ENCODE results near the gene GPHN.
"Not testable (repeated sequence)": the region's sequence is repeated elsewhere in the genome, so short reads cannot be mapped to it uniquely, and the experiment has no call there.

Gene GPHN

DNA sequence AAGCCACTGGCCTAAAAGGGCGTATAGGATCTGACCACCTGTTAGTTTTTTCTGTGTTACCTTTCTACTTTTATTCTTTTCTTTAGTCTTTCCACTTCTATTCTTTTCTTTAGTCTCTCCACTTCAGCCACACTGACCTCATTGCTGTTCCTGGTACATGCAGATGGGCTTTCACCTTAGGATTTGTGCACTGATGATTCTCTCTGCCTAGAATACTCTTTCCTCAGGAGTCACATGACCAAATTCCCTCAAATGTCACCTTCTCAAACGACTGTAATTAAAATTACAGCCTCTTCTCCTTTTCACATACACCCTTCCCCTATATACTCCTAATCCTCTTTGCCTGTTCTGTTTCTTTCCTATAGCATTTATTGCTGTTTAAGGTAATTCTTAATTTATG lies 36.0 kb downstream of the GPHN start:
- Histone ChIP-seq H2AFZ (no peak overlapping the region), H3K27ac (no peak overlapping the region), H3K9ac (no peak overlapping the region), H3K79me2 (peaks cover 5% of the 10 kb centered on the region), H3K4me1 (no peaks in the 10 kb centered on the region), H3K4me3 (ENCODE audit: low read depth, low read length) (no peak overlapping the region), H3K4me2 (ENCODE audit: low read length) (no peak overlapping the region), H3K36me3 (ENCODE audit: control insufficient read depth, insufficient read depth, low read length) (no peaks in the 10 kb centered on the region), H3K9me3 (ENCODE audit: control insufficient read depth, low read length) (no peaks in the 10 kb centered on the region), H3K27me3 (ENCODE audit: control insufficient read depth, insufficient read depth, low read length) (no peaks in the 10 kb centered on the region)
- TF ChIP-seq, protein P1, sequence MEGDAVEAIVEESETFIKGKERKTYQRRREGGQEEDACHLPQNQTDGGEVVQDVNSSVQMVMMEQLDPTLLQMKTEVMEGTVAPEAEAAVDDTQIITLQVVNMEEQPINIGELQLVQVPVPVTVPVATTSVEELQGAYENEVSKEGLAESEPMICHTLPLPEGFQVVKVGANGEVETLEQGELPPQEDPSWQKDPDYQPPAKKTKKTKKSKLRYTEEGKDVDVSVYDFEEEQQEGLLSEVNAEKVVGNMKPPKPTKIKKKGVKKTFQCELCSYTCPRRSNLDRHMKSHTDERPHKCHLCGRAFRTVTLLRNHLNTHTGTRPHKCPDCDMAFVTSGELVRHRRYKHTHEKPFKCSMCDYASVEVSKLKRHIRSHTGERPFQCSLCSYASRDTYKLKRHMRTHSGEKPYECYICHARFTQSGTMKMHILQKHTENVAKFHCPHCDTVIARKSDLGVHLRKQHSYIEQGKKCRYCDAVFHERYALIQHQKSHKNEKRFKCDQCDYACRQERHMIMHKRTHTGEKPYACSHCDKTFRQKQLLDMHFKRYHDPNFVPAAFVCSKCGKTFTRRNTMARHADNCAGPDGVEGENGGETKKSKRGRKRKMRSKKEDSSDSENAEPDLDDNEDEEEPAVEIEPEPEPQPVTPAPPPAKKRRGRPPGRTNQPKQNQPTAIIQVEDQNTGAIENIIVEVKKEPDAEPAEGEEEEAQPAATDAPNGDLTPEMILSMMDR (IDR thresholded peaks at IDR 0.05), result no peak

DNA sequence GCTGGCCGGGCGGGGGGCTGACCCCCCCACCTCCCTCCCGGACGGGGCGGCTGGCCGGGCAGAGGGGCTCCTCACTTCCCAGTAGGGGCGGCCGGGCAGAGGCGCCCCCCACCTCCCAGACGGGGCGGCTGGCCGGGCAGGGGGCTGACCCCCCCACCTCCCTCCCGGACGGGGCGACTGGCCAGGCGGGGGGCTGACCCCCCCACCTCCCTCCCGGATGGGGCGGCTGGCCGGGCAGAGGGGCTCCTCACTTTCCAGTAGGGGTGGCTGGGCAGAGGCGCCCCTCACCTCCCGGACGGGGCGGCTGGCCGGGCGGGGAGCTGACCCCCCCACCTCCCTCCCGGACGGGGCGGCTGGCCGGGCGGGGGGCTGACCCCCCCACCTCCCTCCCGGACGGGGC lies 37.2 kb downstream of the GPHN start:
- not testable (repeated sequence) for H2AFZ ChIP-seq; H3K79me2 ChIP-seq; H3K36me3 ChIP-seq (ENCODE audit: control insufficient read depth, insufficient read depth, low read length); H3K9me3 ChIP-seq (ENCODE audit: control insufficient read depth, low read length); H3K4me1 ChIP-seq; H3K4me2 ChIP-seq (ENCODE audit: low read length); H3K27me3 ChIP-seq (ENCODE audit: control insufficient read depth, insufficient read depth, low read length); H3K9ac ChIP-seq; H3K27ac ChIP-seq; H3K4me3 ChIP-seq (ENCODE audit: low read depth, low read length)

DNA sequence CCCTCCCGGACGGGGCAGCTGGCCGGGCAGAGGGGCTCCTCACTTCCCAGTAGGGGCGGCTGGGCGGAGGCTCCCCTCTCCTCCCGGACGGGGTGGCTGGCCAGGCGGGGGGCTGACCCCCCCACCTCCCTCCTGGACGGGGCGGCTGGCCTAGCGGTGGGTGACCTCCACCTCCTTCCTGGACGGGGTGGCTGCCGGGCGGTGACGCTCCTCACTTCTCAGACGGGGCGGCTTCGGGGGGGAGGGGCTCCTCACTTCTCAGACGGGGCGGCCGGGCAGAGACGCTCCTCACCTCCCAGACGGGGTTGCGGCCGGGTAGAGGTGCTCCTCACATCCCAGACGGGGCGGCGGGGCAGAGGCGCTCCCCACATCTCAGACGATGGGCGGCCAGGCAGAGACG lies 37.8 kb downstream of the GPHN start:
- H3K9me3 ChIP-seq (ENCODE audit: control insufficient read depth, low read length); H3K79me2 ChIP-seq: not testable (repeated sequence)

DNA sequence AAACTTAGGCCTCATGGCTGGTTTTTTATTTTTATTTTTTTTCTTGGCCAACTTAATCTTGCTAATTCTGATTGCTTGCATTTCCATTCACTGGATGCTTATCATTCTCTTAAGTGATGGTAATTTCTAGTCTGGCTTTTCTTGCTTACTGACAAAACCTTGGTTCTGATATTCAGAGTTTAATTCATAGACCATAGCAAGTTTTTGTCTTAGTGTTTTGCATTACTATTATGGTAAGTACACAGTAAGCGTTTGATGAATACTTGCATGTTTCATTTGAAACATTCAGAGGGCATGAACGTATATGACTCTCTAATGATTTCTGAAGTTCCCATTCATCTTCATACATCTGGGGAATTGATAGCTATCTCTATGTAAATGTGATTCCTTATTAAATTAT lies 55.8 kb downstream of the GPHN start:
- Histone ChIP-seq H3K4me2 (ENCODE audit: low read length) (no peak overlapping the region), H3K36me3 (ENCODE audit: control insufficient read depth, insufficient read depth, low read length) (no peaks in the 10 kb centered on the region), H3K9me3 (ENCODE audit: control insufficient read depth, low read length) (no peaks in the 10 kb centered on the region), H3K4me1 (no peaks in the 10 kb centered on the region), H3K27me3 (ENCODE audit: control insufficient read depth, insufficient read depth, low read length) (no peaks in the 10 kb centered on the region), H3K27ac (no peak overlapping the region), H2AFZ (no peak overlapping the region), H3K9ac (no peak overlapping the region), H3K79me2 (peaks cover 2% of the 10 kb centered on the region), H3K4me3 (ENCODE audit: low read depth, low read length) (no peak overlapping the region)
- TF ChIP-seq, protein P1 (IDR thresholded peaks at IDR 0.05), result no peak

More for the DNA sequence above, 37.8 kb downstream of the GPHN start:
- H3K4me1 ChIP-seq; H2AFZ ChIP-seq; H3K4me3 ChIP-seq (ENCODE audit: low read depth, low read length); H3K36me3 ChIP-seq (ENCODE audit: control insufficient read depth, insufficient read depth, low read length); H3K27me3 ChIP-seq (ENCODE audit: control insufficient read depth, insufficient read depth, low read length); H3K4me2 ChIP-seq (ENCODE audit: low read length); H3K9ac ChIP-seq; H3K27ac ChIP-seq: not testable (repeated sequence)

DNA sequence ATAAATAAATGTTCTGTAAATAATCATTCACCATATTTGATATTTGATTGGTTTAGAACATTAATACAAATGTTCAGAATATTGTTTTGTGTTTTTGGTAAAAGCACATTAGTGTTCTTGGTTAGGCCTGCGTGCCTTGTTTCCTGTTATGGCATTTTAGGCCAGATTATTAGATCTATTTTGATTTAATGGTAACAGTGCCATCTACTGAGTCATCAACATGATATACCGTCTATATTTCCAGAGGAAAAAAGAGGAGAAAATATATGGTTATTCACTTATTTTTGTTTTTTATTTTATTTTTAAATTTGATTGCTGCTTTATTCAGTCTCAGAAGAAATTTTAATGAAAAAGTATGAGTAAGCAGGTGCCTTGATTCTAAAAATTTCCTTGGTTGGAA lies 60.3 kb downstream of the GPHN start:
- Histone ChIP-seq H3K79me2 (peaks cover 9% of the 10 kb centered on the region), H3K9ac (no peak overlapping the region), H3K36me3 (ENCODE audit: control insufficient read depth, insufficient read depth, low read length) (no peaks in the 10 kb centered on the region), H3K4me2 (ENCODE audit: low read length) (no peak overlapping the region), H2AFZ (no peak overlapping the region), H3K9me3 (ENCODE audit: control insufficient read depth, low read length) (no peaks in the 10 kb centered on the region), H3K4me1 (no peaks in the 10 kb centered on the region), H3K4me3 (ENCODE audit: low read depth, low read length) (no peak overlapping the region), H3K27ac (no peak overlapping the region), H3K27me3 (ENCODE audit: control insufficient read depth, insufficient read depth, low read length) (no peaks in the 10 kb centered on the region)
- TF ChIP-seq, protein P1 (IDR thresholded peaks at IDR 0.05), result no peak

DNA sequence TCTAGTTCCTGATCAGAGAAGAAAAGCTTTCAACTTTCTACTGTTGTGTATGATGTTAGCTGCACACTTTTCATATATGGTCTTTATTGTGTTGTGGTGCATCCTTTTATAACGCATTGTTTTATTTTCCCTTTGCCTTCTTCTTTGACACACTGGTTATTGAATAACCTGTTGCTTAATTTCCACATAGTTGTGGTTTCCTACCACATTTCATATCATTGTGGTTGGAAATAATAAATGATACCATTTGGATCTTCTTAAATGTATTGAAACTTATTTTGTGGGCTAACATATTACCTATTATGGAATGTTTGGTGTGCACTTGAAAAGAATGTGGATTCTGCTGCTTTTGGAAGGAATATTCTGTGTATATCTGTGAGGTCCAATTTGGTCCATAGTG lies 64.9 kb downstream of the GPHN start:
- Histone ChIP-seq H2AFZ (no peak overlapping the region), H3K9ac (no peak overlapping the region), H3K79me2 (peaks cover 21% of the 10 kb centered on the region), H3K9me3 (ENCODE audit: control insufficient read depth, low read length) (no peaks in the 10 kb centered on the region), H3K36me3 (ENCODE audit: control insufficient read depth, insufficient read depth, low read length) (no peaks in the 10 kb centered on the region), H3K27ac (no peak overlapping the region), H3K4me1 (no peaks in the 10 kb centered on the region), H3K4me2 (ENCODE audit: low read length) (no peak overlapping the region), H3K27me3 (ENCODE audit: control insufficient read depth, insufficient read depth, low read length) (no peaks in the 10 kb centered on the region), H3K4me3 (ENCODE audit: low read depth, low read length) (no peak overlapping the region)
- TF ChIP-seq, protein P1 (IDR thresholded peaks at IDR 0.05), result no peak
